Testis (tissue), 2 donors: ENCODE measurements around the gene MDM4.

Experiments
- CTCF ChIP-seq, 3 experiments: fragments of 450-650 bp in 2 of 3; fragments of 200-600 bp in 1 of 3; sonication (generic) in 1 of 3; IDR thresholded peaks; one replicate each; pipeline ENCODE4 v1.5.1; 2016 to 2019; ENCODE audit warnings: antibody characterized with exemption in 3 of 3, mild to moderate bottlenecking in 2 of 3, moderate library complexity in 1 of 3
- POLR2A ChIP-seq: fragments of 450-650 bp; IDR thresholded peaks from one replicate; pipeline ENCODE4 v1.6.1; 2017; ENCODE audit warnings: antibody characterized with exemption, mild to moderate bottlenecking, moderate library complexity

- TF ChIP-seq CTCF (IDR thresholded peaks at IDR 0.05), result no peak
- TF ChIP-seq POLR2A, result no peak
These were observed 57.0 kb downstream of the MDM4 start for GRCh38 chr1:204572923-204573922.
